Measurements from ENCODE around the gene CCDC8. TPM values are rescaled to one million over a fixed set of nuclear protein-coding genes. Genes with fewer than 3 reads are reported as not detected.
"Not testable (repeated sequence)": the region's sequence is repeated elsewhere in the genome, so short reads cannot be mapped to it uniquely, and the experiment has no call there.

CCDC8 gene
- total and polyA plus RNA-seq, 2 of the 4 experiments (the other 2 are of a cell fraction) = 9.3 to 10.2 TPM

GRCh38 chr19:46375476-46376067 lies 37.8 kb downstream of the CCDC8 start:
- H3K36me3 ChIP-seq (ENCODE audit: control insufficient read depth, insufficient read depth, low read length) = peaks cover 19% of the 10 kb centered on the region
- H3K27ac ChIP-seq (ENCODE audit: insufficient read depth, low read length); H3K4ac ChIP-seq (ENCODE audit: low read depth, low read length); POLR2A ChIA-PET (ENCODE audit: unreplicated experiment); H3K9ac ChIP-seq (ENCODE audit: low read depth, low read length); H3K14ac ChIP-seq (replicated peaks; ENCODE audit: low read depth, low read length); DNase-seq; H3K18ac ChIP-seq (ENCODE audit: low read depth, low read length); H3K23ac ChIP-seq (ENCODE audit: low read depth, low read length); H3K4me2 ChIP-seq (ENCODE audit: low read depth, low read length); H2BK20ac ChIP-seq (ENCODE audit: low read depth, low read length); H2AK5ac ChIP-seq (ENCODE audit: low read depth, low read length); H2BK5ac ChIP-seq (ENCODE audit: low read depth, low read length, poor library complexity, severe bottlenecking); H3K27me3 ChIP-seq (ENCODE audit: control insufficient read depth, insufficient read depth, low read length); intact Hi-C loops (cut with micrococcal nuclease); H3K56ac ChIP-seq (ENCODE audit: extremely low read depth, insufficient read depth, low read length); in situ Hi-C loops (cut with MboI; ENCODE audit: low sequenced_read_pairs); H4K91ac ChIP-seq (ENCODE audit: insufficient read depth, low read depth, low read length); H3K4me3 ChIP-seq (ENCODE audit: insufficient read depth, low read depth, low read length); H2BK120ac ChIP-seq (ENCODE audit: low read depth, low read length); ATAC-seq (ENCODE audit: low read depth); H2AFZ ChIP-seq (replicated peaks; ENCODE audit: low read length, poor library complexity); H4K5ac ChIP-seq (ENCODE audit: low read depth, low read length); CTCF ChIA-PET; H2BK15ac ChIP-seq (ENCODE audit: low read depth, low read length); BruUV-seq (replicated peaks); dilution Hi-C loops (cut with HindIII; ENCODE audit: low sequenced_read_pairs, unreplicated experiment); H3K9me3 ChIP-seq (ENCODE audit: control insufficient read depth, insufficient read depth, low read length); H4K8ac ChIP-seq (ENCODE audit: low read depth in 2 of 2, low read length in 2 of 2): not testable (repeated sequence)
- WGBS, 2 experiments (ENCODE audit: extremely low coverage in 2 of 2, insufficient read length in 1 of 2) = no CpG with 5 or more reads among the region's 22 CpGs
- H4K20me1 ChIP-seq (ENCODE audit: insufficient read depth, low read length) = peaks cover 27% of the 10 kb centered on the region
- H3K4me1 ChIP-seq (ENCODE audit: control insufficient read depth, insufficient read depth, low read length) = peaks cover 23% of the 10 kb centered on the region
- peaks cover 37% of the 10 kb centered on the region for H3K9me1 ChIP-seq (ENCODE audit: insufficient read depth, low read length)
- peak overlapping the region; percentile 8 for H2AK9ac ChIP-seq (replicated peaks; ENCODE audit: low read depth, low read length, poor library complexity)
- peaks cover 42 to 86% of the 10 kb centered on the region in 2 experiments for H3K79me1 ChIP-seq (ENCODE audit: low read depth in 1 of 2, low read length in 2 of 2)

Data from IMR-90 (cell line).